GM10248 (cell line): ENCODE data around the gene H6PD.

Experiments used
- CTCF ChIA-PET: fragments of 300-600 bp; sonication (Branson Sonifier 250); formaldehyde crosslinking; extraction: SDS; loops from one replicate; lab custom pipeline; 2021; ENCODE audit warnings: antibody characterized with exemption; lab: Yijun Ruan, JAX
- POLR2A ChIA-PET: fragments of 350-650 bp; sonication (Branson Sonifier 250); formaldehyde crosslinking; extraction: SDS; loops from one replicate; lab custom pipeline; 2020; ENCODE audit warnings: antibody characterized with exemption; lab: Yijun Ruan, JAX
- DNase-seq: peaks from one replicate; pipeline ENCODE4 v3.0.0; 2012; ENCODE audit errors: extremely low spot score
- CTCF ChIP-seq: IDR thresholded peaks from 2 replicates; pipeline ENCODE4 v1.5.1; 2012; ENCODE audit warnings: mild to moderate bottlenecking, low read depth; ENCODE audit errors: extremely low read depth, missing control alignments, control extremely low read depth

Gene H6PD

GRCh38 chr1:9269721-9270120, 35.1 kb downstream of the H6PD start:
- no peak for DNase-seq
- TF ChIP-seq CTCF: no peak
- ChIA-PET CTCF (interaction anchor here (0.7 to 2.4 kb wide), 6 partner anchors 12 to 265 kb away, joined by 3 to 14 read pairs (median 4); no protein-coding TSS in a partner anchor), POLR2A (no interaction called here)

GRCh38 chr1:9270290-9270883, 35.8 kb downstream of the H6PD start:
- CTCF ChIA-PET: interaction anchor here (1.0 to 2.4 kb wide), 4 partner anchors 11 to 220 kb away, joined by 3 to 14 read pairs (median 6); no protein-coding TSS in a partner anchor
- POLR2A ChIA-PET: no interaction called here
- no peak for DNase-seq
- no peak for TF ChIP-seq CTCF

- ChIA-PET POLR2A (no interaction called here), CTCF (interaction anchor here (0.7 to 2.1 kb wide), 3 partner anchors 9 to 220 kb away, joined by 3 to 8 read pairs (median 4); no protein-coding TSS in a partner anchor)
- TF ChIP-seq CTCF: no peak
- no peak for DNase-seq
These were observed 36.7 kb downstream of the H6PD start for GRCh38 chr1:9271283-9271682.

GRCh38 chr1:9271861-9272595, 37.5 kb downstream of the H6PD start:
- no peak for DNase-seq
- POLR2A ChIA-PET: no interaction called here
- TF ChIP-seq CTCF: no peak
- CTCF ChIA-PET: interaction anchor here (0.7 to 3.2 kb wide), 5 partner anchors 10 to 222 kb away, joined by 3 to 11 read pairs (median 5); no protein-coding TSS in a partner anchor

- CTCF ChIA-PET: interaction anchor here (1.9 to 3.2 kb wide), 4 partner anchors 16 to 221 kb away, joined by 4 to 11 read pairs (median 6); partner anchors contain the start of gene H6PD
- POLR2A ChIA-PET: no interaction called here
These were observed 38.6 kb downstream of the H6PD start for GRCh38 chr1:9273177-9273576.

More at GRCh38 chr1:9273177-9273576, 38.6 kb downstream of the H6PD start:
- DNase-seq: no peak
- TF ChIP-seq CTCF: no peak
